Stimulated activated CD4-positive, alpha-beta T cell treated with anti-CD3 and anti-CD28 coated beads, TNF-alpha, amount 100 ng/mL, for 4 hours (primary cell): ENCODE data around the gene REC114.

Experiments used
- DNase-seq, 3 experiments: peaks; one replicate each; pipeline ENCODE4 v3.0.0-alpha.2; 2020; ENCODE audit warnings: low read depth in 3 of 3

Gene REC114

DNA sequence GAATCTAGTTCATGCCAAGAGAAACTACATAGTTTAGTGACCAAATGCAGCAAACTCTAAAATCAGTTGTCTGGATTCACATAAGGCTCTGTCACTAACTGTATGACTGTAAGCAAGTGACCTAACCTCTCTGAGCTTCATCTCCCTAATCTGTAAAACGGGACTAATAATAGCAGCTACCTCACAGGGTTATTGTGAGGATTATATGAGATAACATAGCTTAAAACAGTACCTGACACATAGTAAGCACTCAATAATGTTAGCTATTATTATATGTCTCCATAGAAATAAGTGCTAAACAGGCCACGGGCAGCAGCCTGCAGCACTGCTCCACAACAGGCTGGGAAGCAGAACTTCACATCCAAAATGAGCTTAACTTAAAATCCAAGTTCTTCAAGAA lies 160.0 kb downstream of the REC114 start:
- DNase-seq = no peak

DNA sequence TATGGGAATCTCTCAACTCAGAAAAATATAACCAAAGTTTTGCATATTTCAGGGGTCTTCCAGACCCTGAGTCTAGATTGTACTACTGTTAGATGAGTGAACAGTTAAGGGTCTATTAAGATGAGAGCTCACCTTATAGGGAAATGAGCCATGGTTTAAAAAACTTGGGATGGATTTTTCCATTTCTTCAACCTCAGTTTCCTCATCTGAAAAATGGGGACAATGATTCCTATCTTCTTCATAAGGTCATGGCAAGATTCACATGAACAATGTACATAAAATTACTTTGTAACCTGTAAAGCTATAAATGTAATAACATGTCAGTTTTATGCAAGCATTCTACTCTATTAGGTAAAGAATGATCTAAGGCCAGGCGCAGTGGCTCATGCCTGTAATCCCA lies 161.5 kb downstream of the REC114 start:
- no peak for DNase-seq

DNA sequence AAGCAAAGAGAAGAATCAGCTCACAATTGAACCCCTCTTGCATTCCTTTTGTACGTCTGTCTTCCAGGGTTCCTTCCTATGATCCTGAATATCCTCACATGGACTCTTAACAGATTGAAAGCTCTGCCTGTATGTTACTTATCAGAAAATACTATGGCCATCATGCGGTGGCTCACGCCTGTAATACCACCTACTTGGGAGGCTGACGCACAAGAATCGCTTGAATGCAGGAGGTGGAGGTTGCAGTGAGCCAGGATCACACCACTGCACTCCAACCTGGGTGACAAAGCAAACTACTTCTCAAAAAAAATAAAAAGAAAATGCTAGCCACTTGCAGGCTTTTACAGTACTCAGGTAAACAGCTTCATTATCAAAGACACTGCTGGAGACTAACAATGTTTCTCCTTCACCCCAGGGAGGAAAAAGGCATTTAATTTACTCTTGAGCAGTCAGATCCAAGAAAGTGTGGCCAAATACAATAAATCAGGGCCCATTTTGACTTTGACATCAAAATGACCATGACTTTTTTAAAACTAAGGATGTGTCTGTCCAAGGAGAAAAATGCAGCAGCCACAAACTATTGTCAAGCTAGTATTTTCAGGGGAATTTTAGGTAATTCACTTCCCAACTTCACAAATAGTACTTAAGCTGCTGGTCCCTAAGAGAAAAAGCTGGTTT lies 162.9 kb downstream of the REC114 start:
- no peak for DNase-seq

DNA sequence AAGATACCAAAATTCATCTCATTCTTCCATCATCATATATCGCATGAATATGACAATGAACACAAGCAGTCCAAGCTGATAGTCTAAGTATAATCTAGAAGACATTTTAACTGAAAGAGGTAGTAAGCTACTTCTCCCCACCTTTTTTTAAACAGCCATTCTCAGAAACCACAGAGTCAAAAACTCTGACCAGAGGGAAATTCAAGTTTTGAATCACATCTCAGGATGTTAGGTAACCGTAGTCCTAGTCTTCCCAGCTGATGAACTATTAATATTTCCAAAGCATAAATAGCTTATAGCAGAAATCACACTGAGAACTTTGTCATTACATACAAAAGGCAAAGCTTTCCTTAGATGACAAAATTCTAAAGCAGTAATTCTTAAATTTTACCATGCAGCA lies 164.4 kb downstream of the REC114 start:
- no peak for DNase-seq

DNA sequence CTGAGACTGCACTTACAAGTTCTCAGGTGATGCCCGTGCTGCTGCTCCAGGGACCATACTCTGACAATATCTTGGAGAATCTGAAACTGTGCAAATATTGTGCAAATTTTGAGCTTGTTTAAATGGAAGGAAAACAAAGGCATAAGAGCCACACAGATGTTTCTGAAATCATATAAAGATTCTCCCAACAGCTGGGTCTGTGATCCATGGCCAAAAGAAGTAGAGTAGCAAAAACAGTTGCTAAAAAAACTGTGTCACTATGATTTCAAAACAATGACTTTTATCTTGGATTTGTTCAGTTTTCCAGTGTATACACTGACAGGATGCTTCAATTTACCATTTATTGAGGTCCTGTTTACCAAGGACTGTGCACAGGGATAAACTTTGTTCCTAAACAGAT lies 164.9 kb downstream of the REC114 start:
- DNase-seq = no peak

DNA sequence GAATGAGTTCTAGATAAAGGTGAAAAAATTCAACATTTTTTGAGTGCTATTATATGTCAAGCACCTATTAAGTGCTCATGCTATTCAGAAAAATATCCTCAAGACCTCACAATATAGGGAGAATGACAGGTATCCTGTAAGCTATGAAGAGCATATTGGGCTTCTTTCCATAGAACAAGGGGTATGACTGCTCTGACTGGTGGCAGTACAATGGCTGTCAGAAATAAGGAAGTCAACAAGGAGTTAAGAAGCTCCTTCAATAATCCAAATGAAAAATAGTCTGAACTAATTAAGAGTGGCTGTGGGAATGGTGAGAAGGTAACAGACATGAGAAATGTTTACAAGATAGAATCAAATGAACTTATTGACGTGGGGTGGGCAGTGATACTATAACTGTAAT lies 165.5 kb downstream of the REC114 start:
- no peak for DNase-seq

DNA sequence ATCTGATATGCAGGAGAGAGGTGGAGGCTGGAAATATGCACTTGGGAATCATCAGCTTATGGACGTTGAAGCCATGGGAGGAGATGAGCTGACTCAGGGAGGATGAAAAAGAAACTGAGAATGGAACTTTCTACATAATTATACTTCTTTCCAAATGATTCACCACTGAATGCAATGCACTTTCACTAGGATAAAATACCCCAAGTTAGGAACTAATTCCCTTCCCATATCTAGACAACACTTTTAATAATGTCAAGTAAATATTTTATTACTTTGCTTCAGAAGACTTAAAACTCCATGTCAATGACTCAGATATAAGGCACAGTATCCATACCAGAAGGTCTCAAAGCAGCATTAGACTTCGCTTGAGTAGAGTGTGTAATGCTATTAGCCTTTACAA lies 166.0 kb downstream of the REC114 start:
- DNase-seq = no peak
